ENCODE measurements around the gene SMYD1.

GRCh38 chr2:88116669-88117432 is 49.2 kb downstream of the SMYD1 start:
- TF ChIP-seq CTCF (IDR thresholded peaks at IDR 0.05) (no peak), EP300 (IDR thresholded peaks at IDR 0.05) (no peak)
